ENCODE measurements around the gene C10orf105. TPM values are rescaled to one million over a fixed set of nuclear protein-coding genes. Genes with fewer than 3 reads are reported as not detected.

The C10orf105 gene
- total RNA-seq, 4 donors from 2014 or later: 0.06 to 0.27 (median 0.14) TPM

DNA sequence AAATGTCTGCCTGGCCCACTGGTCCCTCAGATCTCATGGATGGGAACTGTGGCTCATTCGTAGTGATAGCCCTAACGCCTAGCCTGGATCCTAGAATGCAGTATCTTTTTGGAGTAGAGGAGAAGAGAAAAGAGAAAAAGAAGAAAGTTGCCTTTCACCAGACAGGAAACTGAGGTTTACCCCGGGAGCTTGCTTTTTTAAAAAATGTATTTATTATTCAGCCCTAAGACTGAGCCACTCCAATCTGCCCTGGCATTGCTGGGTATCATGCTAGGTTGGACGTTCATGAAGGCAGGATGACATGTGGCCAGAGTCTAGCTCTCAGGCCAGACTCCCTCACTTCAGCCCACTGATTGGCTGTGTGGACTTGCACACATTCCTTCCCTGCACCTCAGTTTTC lies 21.5 kb upstream of the C10orf105 start:
- 65 to 67% methylated on average over 4 of the region's 4 CpGs for WGBS, 2 donors
- no peak overlapping the region for H3K4me3 ChIP-seq (ENCODE audit: low read depth, poor library complexity, severe bottlenecking)
- DNase-seq (ENCODE audit: low spot score in 2 of 2): no peak
- TF ChIP-seq CTCF (IDR thresholded peaks at IDR 0.05) (no peak), POLR2A (IDR thresholded peaks at IDR 0.05) (no peak)
- intact Hi-C loops (cut with DNase I; ENCODE audit: low total_unique reads): no loop called here

DNA sequence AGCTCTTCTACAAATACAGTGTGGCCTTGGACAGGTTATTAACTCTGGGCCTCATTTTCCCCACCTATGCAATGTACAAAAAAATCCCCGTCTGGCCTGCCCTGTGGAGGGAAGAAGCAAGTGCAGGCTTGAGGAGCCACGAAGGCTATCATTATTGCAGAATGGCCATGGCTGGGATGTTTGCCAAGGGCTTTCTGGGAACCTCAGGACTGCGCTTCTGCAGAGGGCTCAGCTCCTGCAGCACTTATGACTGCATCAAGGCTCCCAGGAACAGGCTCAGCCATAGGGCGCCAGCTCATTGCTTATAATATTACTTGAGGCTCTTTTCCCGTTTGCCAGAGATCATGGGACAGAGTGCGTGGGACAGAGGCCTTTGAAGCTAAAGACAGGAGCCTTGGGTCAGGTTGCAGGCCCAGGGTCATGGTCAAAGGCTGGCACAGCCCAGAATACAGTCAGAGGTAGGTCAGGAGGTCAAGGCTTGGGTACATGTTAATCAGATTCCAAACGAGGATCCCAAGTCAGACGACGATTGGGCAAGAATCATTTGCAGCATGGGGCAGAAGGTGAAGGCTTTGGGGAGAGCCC lies 20.6 kb upstream of the C10orf105 start:
- no peak for TF ChIP-seq POLR2A (IDR thresholded peaks at IDR 0.05)
- TF ChIP-seq CTCF (IDR thresholded peaks at IDR 0.05): no peak
- WGBS, 2 donors: 27 to 42% methylated on average over 9 of the region's 9 CpGs
- no peak for DNase-seq (ENCODE audit: low spot score in 2 of 2)
- intact Hi-C loops (cut with DNase I; ENCODE audit: low total_unique reads): no loop called here
- no peak overlapping the region for H3K4me3 ChIP-seq (ENCODE audit: low read depth, poor library complexity, severe bottlenecking)

DNA sequence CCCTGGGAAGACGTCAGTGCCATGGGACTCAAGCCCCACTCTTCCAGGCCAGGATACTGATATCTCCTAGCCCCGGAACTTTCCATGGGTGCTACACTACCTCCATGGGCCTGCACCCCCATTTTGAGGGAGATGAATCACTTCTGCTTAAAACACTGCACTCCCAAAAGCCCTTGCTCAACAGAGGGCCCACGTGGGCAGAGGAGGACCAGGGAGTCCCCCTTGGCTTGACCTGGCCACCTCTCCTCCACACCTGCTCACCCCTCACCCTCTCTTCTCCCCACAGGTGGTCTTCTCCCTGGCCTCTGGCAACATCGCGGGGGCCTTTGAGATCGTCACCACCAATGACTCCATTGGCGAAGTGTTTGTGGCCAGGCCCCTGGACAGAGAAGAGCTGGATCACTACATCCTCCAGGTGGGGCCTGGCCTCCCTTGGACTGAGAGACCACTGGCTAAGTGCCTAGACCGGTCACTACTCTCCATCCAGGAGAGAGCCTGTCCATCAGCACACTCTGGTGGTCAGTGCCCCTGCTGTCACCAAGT lies 19.9 kb upstream of the C10orf105 start:
- 97% methylated on average over 8 of the region's 8 CpGs for WGBS, 2 donors
- no peak overlapping the region for H3K4me3 ChIP-seq (ENCODE audit: low read depth, poor library complexity, severe bottlenecking)
- TF ChIP-seq CTCF (IDR thresholded peaks at IDR 0.05): no peak
- TF ChIP-seq POLR2A (IDR thresholded peaks at IDR 0.05): no peak
- intact Hi-C loops (cut with DNase I; ENCODE audit: low total_unique reads): no loop called here
- no peak for DNase-seq (ENCODE audit: low spot score in 2 of 2)

DNA sequence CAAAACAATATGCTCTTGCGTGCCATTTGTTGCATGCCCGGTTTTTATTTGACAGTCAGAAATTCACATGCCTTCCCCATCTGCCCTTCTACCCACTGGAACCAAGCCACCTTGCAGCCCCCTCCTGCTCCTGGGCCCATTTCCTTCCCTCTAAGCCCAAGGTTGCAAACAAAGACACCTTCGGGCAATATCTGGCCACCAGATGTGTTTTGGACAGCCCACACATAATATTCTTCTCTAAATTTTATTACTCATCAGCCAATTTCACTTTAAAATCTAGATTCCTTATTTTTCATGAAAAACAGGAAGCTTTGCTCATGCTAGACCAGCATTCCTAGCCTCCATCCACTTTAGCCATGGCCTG lies 18.2 kb upstream of the C10orf105 start:
- intact Hi-C loops (cut with DNase I; ENCODE audit: low total_unique reads): no loop called here
- DNase-seq (ENCODE audit: low spot score in 2 of 2): no peak
- H3K4me3 ChIP-seq (ENCODE audit: low read depth, poor library complexity, severe bottlenecking): no peak overlapping the region
- 53 to 59% methylated on average over 3 of the region's 3 CpGs for WGBS, 2 donors
- no peak for TF ChIP-seq POLR2A (IDR thresholded peaks at IDR 0.05)
- TF ChIP-seq CTCF (IDR thresholded peaks at IDR 0.05): no peak

DNA sequence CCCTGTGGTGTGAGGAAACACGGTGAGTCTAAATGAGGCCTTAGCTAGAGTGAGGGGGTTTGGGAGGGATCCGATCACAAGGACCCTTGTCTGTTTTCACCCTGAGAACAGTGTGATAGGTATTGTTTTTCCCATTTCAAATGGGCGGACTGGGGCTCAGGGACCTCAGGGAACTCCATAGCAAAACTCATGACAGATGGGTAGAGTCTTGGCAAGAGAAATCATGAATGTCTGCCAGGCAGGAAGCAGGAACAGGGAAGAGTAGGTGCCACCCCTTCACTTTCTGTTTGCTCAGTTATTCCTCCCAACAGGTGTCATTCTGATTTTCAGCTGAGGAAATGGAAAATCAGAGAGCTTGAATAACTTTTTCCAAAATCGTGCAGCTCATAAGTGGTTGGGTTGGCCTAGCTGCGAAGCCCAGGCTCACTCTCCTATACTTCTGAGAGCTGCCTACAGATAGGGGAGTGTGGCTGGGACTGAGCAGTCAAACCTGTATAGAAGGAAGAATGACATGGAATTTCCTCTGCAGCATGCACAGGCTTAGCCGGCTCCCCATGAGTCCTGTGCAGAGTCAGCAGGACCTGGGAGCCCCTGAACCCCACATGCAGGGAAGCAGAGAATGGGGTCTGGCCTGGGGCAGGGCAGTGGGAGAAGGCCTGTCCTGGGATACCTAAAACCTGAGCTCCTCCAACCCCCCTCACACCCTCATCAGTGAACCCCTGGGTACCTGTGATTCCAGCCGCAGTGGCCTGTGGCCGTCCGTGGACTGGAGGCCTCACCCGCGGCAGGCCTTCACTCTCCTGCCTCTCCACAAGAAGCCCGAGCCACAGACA lies 17.6 kb upstream of the C10orf105 start:
- no peak overlapping the region for H3K4me3 ChIP-seq (ENCODE audit: low read depth, poor library complexity, severe bottlenecking)
- intact Hi-C loops (cut with DNase I; ENCODE audit: low total_unique reads): no loop called here
- TF ChIP-seq CTCF (IDR thresholded peaks at IDR 0.05) (no peak), POLR2A (IDR thresholded peaks at IDR 0.05) (no peak)
- WGBS, 2 donors: 53 to 58% methylated on average over 12 of the region's 12 CpGs
- no peak for DNase-seq (ENCODE audit: low spot score in 2 of 2)
